Memory B cell (primary cell): ENCODE data around the gene CAPS2.

ENCODE experiments used
- ATAC-seq: fragments of 150-1000 bp; cut with Tn5 transposase; 2 replicates; pipeline ENCODE4 v1.10.0; 2021; ENCODE audit warnings: low read depth, mild to moderate bottlenecking, moderate library complexity
- DNase-seq, 2 donors: peaks; one replicate each; pipeline ENCODE4 v3.0.0; 2022; ENCODE audit warnings: low spot score in 2 of 2
- H3K27ac Mint-ChIP-seq: one replicate; pipeline ENCODE4 v1.8.0; 2022; ENCODE audit warnings: mild to moderate bottlenecking, moderate library complexity, mixed read lengths
- H3K27me3 Mint-ChIP-seq: one replicate; pipeline ENCODE4 v1.8.0; 2022; ENCODE audit warnings: mixed read lengths
- H3K36me3 Mint-ChIP-seq: one replicate; pipeline ENCODE4 v1.8.0; 2022; ENCODE audit warnings: mild to moderate bottlenecking, mixed read lengths
- H3K4me1 Mint-ChIP-seq: one replicate; pipeline ENCODE4 v1.8.0; 2022; ENCODE audit warnings: mixed read lengths
- H3K4me3 Mint-ChIP-seq: one replicate; pipeline ENCODE4 v1.8.0; 2022; ENCODE audit warnings: mild to moderate bottlenecking, moderate library complexity, mixed read lengths
- H3K9me3 Mint-ChIP-seq: one replicate; pipeline ENCODE4 v1.8.0; 2022; ENCODE audit warnings: mixed read lengths

CAPS2 gene

GRCh38 chr12:75334384-75335030 is 4.4 kb upstream of the CAPS2 start, which contains the start of gene GLIPR1L1:
Gene GLIPR1L1 (plus strand): TSS chr12:75334670. CDS start chr12:75334729, 59 bp downstream.
- H3K4me1 Mint-ChIP-seq = peaks cover 13% of the 10 kb centered on the region
- DNase-seq = peak; percentile 81 to 82
- H3K27ac Mint-ChIP-seq = no peak within 1 kb of the TSS
- H3K4me3 Mint-ChIP-seq = peak within 1 kb of the TSS; percentile 44
- peak; percentile 81 for ATAC-seq
- H3K9me3 Mint-ChIP-seq = peaks cover 3% of the 10 kb centered on the region
- H3K36me3 Mint-ChIP-seq = no peaks in the 10 kb centered on the region
- peaks cover 4% of the 10 kb centered on the region for H3K27me3 Mint-ChIP-seq

GRCh38 chr12:75327642-75328041 is 2.5 kb downstream of the CAPS2 start:
- ATAC-seq (no peak), DNase-seq (no peak)
- Mint-ChIP-seq H3K9me3 (no peaks in the 10 kb centered on the region), H3K4me3 (no peak overlapping the region), H3K27me3 (peaks cover 7% of the 10 kb centered on the region), H3K27ac (no peak overlapping the region), H3K36me3 (no peaks in the 10 kb centered on the region), H3K4me1 (peaks cover 7% of the 10 kb centered on the region)

GRCh38 chr12:75323663-75324062 is 6.5 kb downstream of the CAPS2 start:
- DNase-seq (no peak), ATAC-seq (no peak)
- H3K27me3 Mint-ChIP-seq = peaks cover 6% of the 10 kb centered on the region
- no peaks in the 10 kb centered on the region for H3K4me1 Mint-ChIP-seq
- H3K36me3 Mint-ChIP-seq = no peaks in the 10 kb centered on the region
- no peaks in the 10 kb centered on the region for H3K9me3 Mint-ChIP-seq
- H3K27ac Mint-ChIP-seq = no peak overlapping the region
- no peak overlapping the region for H3K4me3 Mint-ChIP-seq

GRCh38 chr12:75322464-75322863 is 7.7 kb downstream of the CAPS2 start:
- Mint-ChIP-seq H3K36me3 (no peaks in the 10 kb centered on the region), H3K4me3 (no peak overlapping the region), H3K4me1 (no peaks in the 10 kb centered on the region), H3K27ac (no peak overlapping the region), H3K27me3 (peaks cover 7% of the 10 kb centered on the region), H3K9me3 (no peaks in the 10 kb centered on the region)
- DNase-seq = no peak
- no peak for ATAC-seq

GRCh38 chr12:75317784-75318183 is 12.3 kb downstream of the CAPS2 start:
- DNase-seq = no peak
- Mint-ChIP-seq H3K4me1 (no peaks in the 10 kb centered on the region), H3K4me3 (no peak overlapping the region), H3K9me3 (no peaks in the 10 kb centered on the region), H3K27ac (no peak overlapping the region), H3K27me3 (peaks cover 4% of the 10 kb centered on the region), H3K36me3 (no peaks in the 10 kb centered on the region)
- ATAC-seq = no peak

GRCh38 chr12:75315518-75315917 is 14.6 kb downstream of the CAPS2 start:
- H3K4me3 Mint-ChIP-seq = no peak overlapping the region
- DNase-seq = no peak

GRCh38 chr12:75311369-75311768 is 18.8 kb downstream of the CAPS2 start:
- H3K27me3 Mint-ChIP-seq = peaks cover 1% of the 10 kb centered on the region
- no peaks in the 10 kb centered on the region for H3K36me3 Mint-ChIP-seq
- no peaks in the 10 kb centered on the region for H3K9me3 Mint-ChIP-seq
- H3K27ac Mint-ChIP-seq = no peak overlapping the region
- peaks cover 2% of the 10 kb centered on the region for H3K4me1 Mint-ChIP-seq
- no peak for ATAC-seq
- no peak overlapping the region for H3K4me3 Mint-ChIP-seq
- DNase-seq = no peak

More at GRCh38 chr12:75315518-75315917, 14.6 kb downstream of the CAPS2 start:
- Mint-ChIP-seq H3K27me3 (peaks cover 4% of the 10 kb centered on the region), H3K27ac (no peak overlapping the region), H3K4me1 (no peaks in the 10 kb centered on the region), H3K36me3 (no peaks in the 10 kb centered on the region), H3K9me3 (no peaks in the 10 kb centered on the region)
- ATAC-seq = no peak

- no peak for ATAC-seq
- H3K27ac Mint-ChIP-seq = no peak overlapping the region
- H3K4me1 Mint-ChIP-seq = peaks cover 2% of the 10 kb centered on the region
- no peaks in the 10 kb centered on the region for H3K27me3 Mint-ChIP-seq
- H3K9me3 Mint-ChIP-seq = no peaks in the 10 kb centered on the region
- H3K36me3 Mint-ChIP-seq = no peaks in the 10 kb centered on the region
- H3K4me3 Mint-ChIP-seq = no peak overlapping the region
- no peak for DNase-seq
Observed at GRCh38 chr12:75308279-75308678, 21.8 kb downstream of the CAPS2 start.

GRCh38 chr12:75305412-75306332 is 24.5 kb downstream of the CAPS2 start:
- Mint-ChIP-seq H3K4me3 (no peak overlapping the region), H3K9me3 (no peaks in the 10 kb centered on the region), H3K36me3 (no peaks in the 10 kb centered on the region), H3K27ac (no peak overlapping the region), H3K27me3 (no peaks in the 10 kb centered on the region), H3K4me1 (peaks cover 2% of the 10 kb centered on the region)
- ATAC-seq (no peak), DNase-seq (no peak)

GRCh38 chr12:75302781-75303180 is 27.3 kb downstream of the CAPS2 start:
- no peak for ATAC-seq
- H3K36me3 Mint-ChIP-seq = no peaks in the 10 kb centered on the region
- H3K4me3 Mint-ChIP-seq = no peak overlapping the region
- DNase-seq = no peak
- no peak overlapping the region for H3K27ac Mint-ChIP-seq
- no peaks in the 10 kb centered on the region for H3K9me3 Mint-ChIP-seq
- H3K4me1 Mint-ChIP-seq = no peaks in the 10 kb centered on the region
- no peaks in the 10 kb centered on the region for H3K27me3 Mint-ChIP-seq

GRCh38 chr12:75302225-75302624 is 27.9 kb downstream of the CAPS2 start:
- Mint-ChIP-seq H3K4me1 (no peaks in the 10 kb centered on the region), H3K27ac (no peak overlapping the region), H3K4me3 (no peak overlapping the region), H3K9me3 (no peaks in the 10 kb centered on the region), H3K27me3 (peaks cover 4% of the 10 kb centered on the region), H3K36me3 (no peaks in the 10 kb centered on the region)
- ATAC-seq (no peak), DNase-seq (no peak)

- H3K4me3 Mint-ChIP-seq = no peak overlapping the region
- ATAC-seq (no peak), DNase-seq (no peak)
- no peaks in the 10 kb centered on the region for H3K36me3 Mint-ChIP-seq
- no peak overlapping the region for H3K27ac Mint-ChIP-seq
- peaks cover 4% of the 10 kb centered on the region for H3K27me3 Mint-ChIP-seq
- no peaks in the 10 kb centered on the region for H3K4me1 Mint-ChIP-seq
- no peaks in the 10 kb centered on the region for H3K9me3 Mint-ChIP-seq
Observed at GRCh38 chr12:75294797-75295196, 35.3 kb downstream of the CAPS2 start.

- peaks cover 4% of the 10 kb centered on the region for H3K27me3 Mint-ChIP-seq
- no peaks in the 10 kb centered on the region for H3K9me3 Mint-ChIP-seq
Observed at GRCh38 chr12:75294336-75294735, 35.8 kb downstream of the CAPS2 start.

GRCh38 chr12:75291014-75291413 is 39.1 kb downstream of the CAPS2 start:
- H3K27me3 Mint-ChIP-seq = no peaks in the 10 kb centered on the region
- H3K9me3 Mint-ChIP-seq = no peaks in the 10 kb centered on the region
- ATAC-seq (no peak), DNase-seq (no peak)
- H3K4me1 Mint-ChIP-seq = no peaks in the 10 kb centered on the region
- no peak overlapping the region for H3K27ac Mint-ChIP-seq
- no peaks in the 10 kb centered on the region for H3K36me3 Mint-ChIP-seq
- no peak overlapping the region for H3K4me3 Mint-ChIP-seq

More at GRCh38 chr12:75294336-75294735, 35.8 kb downstream of the CAPS2 start:
- Mint-ChIP-seq H3K4me3 (no peak overlapping the region), H3K4me1 (no peaks in the 10 kb centered on the region), H3K36me3 (no peaks in the 10 kb centered on the region), H3K27ac (no peak overlapping the region)
- ATAC-seq (no peak), DNase-seq (no peak)
